HepG2 (cell line): ENCODE measurements around the gene KAZALD1.

Experiments used
- BCLAF1 ChIP-seq: fragments of 450-650 bp; IDR thresholded peaks from 2 replicates; pipeline ENCODE4 v1.6.1; 2017; ENCODE audit warnings: mild to moderate bottlenecking
- NFYB ChIP-seq: sonication (generic); formaldehyde crosslinking; IDR thresholded peaks from 2 replicates; pipeline ENCODE4 v1.4.0; 2020; ENCODE audit warnings: missing genetic modification reagents
- POLR2A ChIP-seq, 2 experiments: IDR thresholded peaks; 2 replicates each; pipeline ENCODE4 v1.6.1; 2011; ENCODE audit warnings: low read depth in 2 of 2, low read length in 2 of 2, mild to moderate bottlenecking in 1 of 2, moderate library complexity in 1 of 2; ENCODE audit not compliant: insufficient read depth in 1 of 2
- RXRA ChIP-seq: sonication (generic); formaldehyde crosslinking; IDR thresholded peaks from 2 replicates; pipeline ENCODE4 v1.5.1; 2020; ENCODE audit warnings: missing genetic modification reagents
- STAG1 ChIP-seq: sonication (generic); formaldehyde crosslinking; IDR thresholded peaks from 2 replicates; pipeline ENCODE4 v1.4.0; 2020; ENCODE audit warnings: missing genetic modification reagents
- ZNF572 ChIP-seq: sonication (generic); formaldehyde crosslinking; IDR thresholded peaks from 2 replicates; pipeline ENCODE4 v1.5.1; 2020; ENCODE audit warnings: mild to moderate bottlenecking, missing genetic modification reagents
- ZNF761 ChIP-seq: sonication (generic); formaldehyde crosslinking; conservative IDR thresholded peaks from 2 replicates; pipeline ENCODE4 v1.4.0; 2020; ENCODE audit warnings: mild to moderate bottlenecking, missing genetic modification reagents
- ZNF784 ChIP-seq: sonication (generic); formaldehyde crosslinking; IDR thresholded peaks from 2 replicates; pipeline ENCODE4 v1.5.1; 2020; ENCODE audit warnings: missing genetic modification reagents, mild to moderate bottlenecking, borderline replicate concordance

- TF ChIP-seq NFYB (CRISPR knock-in tag), result no peak
- TF ChIP-seq ZNF572 (CRISPR knock-in tag), result no peak
- TF ChIP-seq ZNF761, result no peak
- TF ChIP-seq BCLAF1, result no peak
- no peak for TF ChIP-seq POLR2A (IDR thresholded peaks at IDR 0.05; ENCODE audit: insufficient read depth in 1 of 2, low read depth in 2 of 2, low read length in 2 of 2)
- TF ChIP-seq ZNF784 (CRISPR knock-in tag), result no peak
- no peak for TF ChIP-seq STAG1 (CRISPR knock-in tag)
- no peak for TF ChIP-seq RXRA (CRISPR knock-in tag)
Observed at GRCh38 chr10:101073631-101074030, 11.8 kb downstream of the KAZALD1 start.
